ENCODE results near the gene MTCL1. TPM values are rescaled to one million over a fixed set of nuclear protein-coding genes. Genes with fewer than 3 reads are reported as not detected.

Gene MTCL1
- total RNA-seq, 1 experiment from 2014 or later: 297 TPM

- no TSS peak for BruUV-seq (replicated peaks)
- DNase-seq: no peak
- peaks cover 3% of the 10 kb centered on the region for H3K9me3 Mint-ChIP-seq (ENCODE audit: low read depth, unreplicated experiment)
- peaks cover 7% of the 10 kb centered on the region for H3K4me1 Mint-ChIP-seq (ENCODE audit: low read depth, unreplicated experiment)
- TF ChIP-seq CTCF (IDR thresholded peaks at IDR 0.05; ENCODE audit: unreplicated experiment): no peak
- no peak overlapping the region for H3K27ac Mint-ChIP-seq (ENCODE audit: unreplicated experiment)
- no peak overlapping the region for H3K4me3 Mint-ChIP-seq (ENCODE audit: low read depth, unreplicated experiment)
- no peaks in the 10 kb centered on the region for H3K36me3 Mint-ChIP-seq (ENCODE audit: insufficient read depth, unreplicated experiment)
- CTCF ChIA-PET: interaction anchor here (0.5 kb wide), 1 partner anchor 15 kb away, joined by 3 read pairs; no protein-coding TSS in a partner anchor
- intact Hi-C loops (cut with micrococcal nuclease; ENCODE audit: unreplicated experiment): no loop called here
- no peaks in the 10 kb centered on the region for H3K27me3 Mint-ChIP-seq (ENCODE audit: unreplicated experiment)
Observed at GRCh38 chr18:8847900-8848299, 142.5 kb downstream of the MTCL1 start.

- Mint-ChIP-seq H3K27ac (ENCODE audit: unreplicated experiment) (no peak overlapping the region), H3K27me3 (ENCODE audit: unreplicated experiment) (no peaks in the 10 kb centered on the region), H3K9me3 (ENCODE audit: low read depth, unreplicated experiment) (peaks cover 3% of the 10 kb centered on the region), H3K4me3 (ENCODE audit: low read depth, unreplicated experiment) (no peak overlapping the region), H3K4me1 (ENCODE audit: low read depth, unreplicated experiment) (peaks cover 7% of the 10 kb centered on the region), H3K36me3 (ENCODE audit: insufficient read depth, unreplicated experiment) (no peaks in the 10 kb centered on the region)
- no peak for DNase-seq
- CTCF ChIA-PET: no interaction called here
- BruUV-seq (replicated peaks): no TSS peak
- TF ChIP-seq CTCF (IDR thresholded peaks at IDR 0.05; ENCODE audit: unreplicated experiment): no peak
- intact Hi-C loops (cut with micrococcal nuclease; ENCODE audit: unreplicated experiment): no loop called here
Observed at GRCh38 chr18:8848541-8848940, 143.2 kb downstream of the MTCL1 start.

GRCh38 chr18:8849696-8850095 lies 144.3 kb downstream of the MTCL1 start:
- intact Hi-C loops (cut with micrococcal nuclease; ENCODE audit: unreplicated experiment): no loop called here
- Mint-ChIP-seq H3K27ac (ENCODE audit: unreplicated experiment) (no peak overlapping the region), H3K4me1 (ENCODE audit: low read depth, unreplicated experiment) (peaks cover 7% of the 10 kb centered on the region), H3K9me3 (ENCODE audit: low read depth, unreplicated experiment) (peaks cover 3% of the 10 kb centered on the region), H3K36me3 (ENCODE audit: insufficient read depth, unreplicated experiment) (no peaks in the 10 kb centered on the region), H3K27me3 (ENCODE audit: unreplicated experiment) (no peaks in the 10 kb centered on the region), H3K4me3 (ENCODE audit: low read depth, unreplicated experiment) (no peak overlapping the region)
- TF ChIP-seq CTCF (IDR thresholded peaks at IDR 0.05; ENCODE audit: unreplicated experiment): no peak
- CTCF ChIA-PET: no interaction called here
- no peak for DNase-seq
- no TSS peak for BruUV-seq (replicated peaks)

GRCh38 chr18:8851659-8852058 lies 146.3 kb downstream of the MTCL1 start:
- DNase-seq: no peak
- Mint-ChIP-seq H3K4me1 (ENCODE audit: low read depth, unreplicated experiment) (peaks cover 7% of the 10 kb centered on the region), H3K27me3 (ENCODE audit: unreplicated experiment) (no peaks in the 10 kb centered on the region), H3K4me3 (ENCODE audit: low read depth, unreplicated experiment) (no peak overlapping the region), H3K9me3 (ENCODE audit: low read depth, unreplicated experiment) (peaks cover 3% of the 10 kb centered on the region), H3K27ac (ENCODE audit: unreplicated experiment) (no peak overlapping the region), H3K36me3 (ENCODE audit: insufficient read depth, unreplicated experiment) (no peaks in the 10 kb centered on the region)
- CTCF ChIA-PET: no interaction called here
- BruUV-seq (replicated peaks): no TSS peak
- TF ChIP-seq CTCF (IDR thresholded peaks at IDR 0.05; ENCODE audit: unreplicated experiment): no peak
- intact Hi-C loops (cut with micrococcal nuclease; ENCODE audit: unreplicated experiment): no loop called here

All from Calu3 (cell line).